Measurements from ENCODE around the gene TTLL13. TPM values are rescaled to one million over a fixed set of nuclear protein-coding genes. Genes with fewer than 3 reads are reported as not detected.
A peak's percentile ranks its signal among the peaks of the same experiment; 100 is the strongest.

TTLL13 gene
- total RNA-seq, 1 experiment from 2014 or later = not detected

DNA sequence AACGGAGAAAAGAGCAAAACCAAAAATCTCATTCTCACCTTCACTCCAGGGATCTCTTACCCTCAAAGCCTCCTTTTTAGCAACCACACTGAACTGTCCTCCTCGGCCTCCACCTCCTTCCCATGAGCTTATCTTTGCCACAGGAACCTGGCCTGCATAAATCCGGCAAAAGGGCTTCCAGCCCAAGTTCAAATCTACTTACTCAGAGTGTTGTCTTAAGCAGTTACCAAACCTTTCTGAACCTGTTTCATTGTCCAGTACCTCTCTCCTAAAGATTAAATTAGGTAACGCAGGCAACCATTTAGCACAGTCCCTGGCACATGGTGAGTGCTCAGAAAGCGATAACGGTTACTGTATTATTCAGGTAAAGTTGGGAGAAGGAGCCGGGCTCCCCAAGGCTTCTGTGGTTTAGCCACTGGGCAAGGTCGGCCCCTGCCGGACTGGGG lies 16.4 kb upstream of the TTLL13 start:
- BruUV-seq (replicated peaks) = TSS peak; percentile 34
- Histone ChIP-seq H3K4me1 (ENCODE audit: insufficient read depth, low read length) (peaks cover 27% of the 10 kb centered on the region), H4K20me1 (ENCODE audit: low read length) (no peaks in the 10 kb centered on the region), H3K4me2 (ENCODE audit: low read length) (peak overlapping the region; percentile 89), H3K9me2 (replicated peaks; ENCODE audit: low read length) (no peaks in the 10 kb centered on the region), H3K9ac (ENCODE audit: low read length) (peak overlapping the region; percentile 91), H3K9me3 (ENCODE audit: low read length) (no peaks in the 10 kb centered on the region), H2AFZ (ENCODE audit: low read length) (no peak overlapping the region), H3K4me3 (ENCODE audit: low read length) (peak overlapping the region; percentile 92), H3K79me2 (ENCODE audit: low read length) (peaks cover 46% of the 10 kb centered on the region), H3F3A (ENCODE audit: low read length, unreplicated experiment) (no peaks in the 10 kb centered on the region), H3K27ac (ENCODE audit: low read length) (peak overlapping the region; percentile 89), H3K27me3 (ENCODE audit: low read length) (no peaks in the 10 kb centered on the region), H3K36me3 (ENCODE audit: low read depth, low read length) (peaks cover 24% of the 10 kb centered on the region)
- intact Hi-C loops (cut with micrococcal nuclease) = loop anchor here (5.0 kb wide), 2 partner anchors 34 to 91 kb away; partner anchors contain the start of gene NGRN
- no peak for DNase-seq
- TF ChIP-seq, protein P1, sequence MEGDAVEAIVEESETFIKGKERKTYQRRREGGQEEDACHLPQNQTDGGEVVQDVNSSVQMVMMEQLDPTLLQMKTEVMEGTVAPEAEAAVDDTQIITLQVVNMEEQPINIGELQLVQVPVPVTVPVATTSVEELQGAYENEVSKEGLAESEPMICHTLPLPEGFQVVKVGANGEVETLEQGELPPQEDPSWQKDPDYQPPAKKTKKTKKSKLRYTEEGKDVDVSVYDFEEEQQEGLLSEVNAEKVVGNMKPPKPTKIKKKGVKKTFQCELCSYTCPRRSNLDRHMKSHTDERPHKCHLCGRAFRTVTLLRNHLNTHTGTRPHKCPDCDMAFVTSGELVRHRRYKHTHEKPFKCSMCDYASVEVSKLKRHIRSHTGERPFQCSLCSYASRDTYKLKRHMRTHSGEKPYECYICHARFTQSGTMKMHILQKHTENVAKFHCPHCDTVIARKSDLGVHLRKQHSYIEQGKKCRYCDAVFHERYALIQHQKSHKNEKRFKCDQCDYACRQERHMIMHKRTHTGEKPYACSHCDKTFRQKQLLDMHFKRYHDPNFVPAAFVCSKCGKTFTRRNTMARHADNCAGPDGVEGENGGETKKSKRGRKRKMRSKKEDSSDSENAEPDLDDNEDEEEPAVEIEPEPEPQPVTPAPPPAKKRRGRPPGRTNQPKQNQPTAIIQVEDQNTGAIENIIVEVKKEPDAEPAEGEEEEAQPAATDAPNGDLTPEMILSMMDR (conservative IDR thresholded peaks at IDR 0.05; ENCODE audit: low read depth, low read length) = no peak; the same call in 1 of the 2 replicates
- no peak for ATAC-seq
- CTCF ChIA-PET = interaction anchor here (1.2 to 2.7 kb wide), 2 partner anchors 36 to 89 kb away, joined by 9 to 12 read pairs; no protein-coding TSS in a partner anchor
- POLR2A ChIA-PET (ENCODE audit: unreplicated experiment) = interaction anchor here (0.5 to 0.7 kb wide), 4 partner anchors 32 to 1145 kb away, joined by 3 to 4 read pairs (median 3); partner anchors contain the start of genes ABHD2, SEMA4B and ZNF774

- peak within 1 kb of the TSS; percentile 93 for H3K4me2 ChIP-seq (ENCODE audit: low read length)
- peak; percentile 79 for ATAC-seq
- H3F3A ChIP-seq (ENCODE audit: low read length, unreplicated experiment) = no peaks in the 10 kb centered on the region
- H3K27me3 ChIP-seq (ENCODE audit: low read length) = no peaks in the 10 kb centered on the region
- peak within 1 kb of the TSS; percentile 92 for H3K4me3 ChIP-seq (ENCODE audit: low read length)
- peaks cover 27% of the 10 kb centered on the region for H3K4me1 ChIP-seq (ENCODE audit: insufficient read depth, low read length)
- no peaks in the 10 kb centered on the region for H3K9me2 ChIP-seq (replicated peaks; ENCODE audit: low read length)
- DNase-seq = peak; percentile 97
- H3K9ac ChIP-seq (ENCODE audit: low read length) = peak within 1 kb of the TSS; percentile 91
- H2AFZ ChIP-seq (ENCODE audit: low read length) = peak within 1 kb of the TSS; percentile 91
- peaks cover 46% of the 10 kb centered on the region for H3K79me2 ChIP-seq (ENCODE audit: low read length)
- no peaks in the 10 kb centered on the region for H3K9me3 ChIP-seq (ENCODE audit: low read length)
- BruUV-seq (replicated peaks) = no TSS peak
- TF ChIP-seq, protein P1 (conservative IDR thresholded peaks at IDR 0.05; ENCODE audit: low read depth, low read length) = peak; percentile 45; the same call in 1 of the 2 replicates
- no peak for TF ChIP-seq EZH2phosphoT487 (IDR thresholded peaks at IDR 0.05; ENCODE audit: borderline replicate concordance, low read length)
- peak within 1 kb of the TSS; percentile 89 for H3K27ac ChIP-seq (ENCODE audit: low read length)
- H3K36me3 ChIP-seq (ENCODE audit: low read depth, low read length) = peaks cover 18% of the 10 kb centered on the region
- CTCF ChIA-PET = interaction anchor here (0.6 to 2.7 kb wide), 4 partner anchors 16 to 248 kb away, joined by 4 to 12 read pairs (median 6); partner anchors contain the start of gene TTLL13
- intact Hi-C loops (cut with micrococcal nuclease) = loop anchor here (2.0 to 5.0 kb wide), 3 partner anchors 34 to 91 kb away; partner anchors contain the start of gene NGRN
- POLR2A ChIA-PET (ENCODE audit: unreplicated experiment) = interaction anchor here (0.5 to 1.0 kb wide), 11 partner anchors 22 to 335 kb away, joined by 3 to 11 read pairs (median 4); partner anchors contain the start of genes SEMA4B, ZNF710 and ZNF774
- H4K20me1 ChIP-seq (ENCODE audit: low read length) = no peaks in the 10 kb centered on the region
Observed at GRCh38 chr15:90233387-90234095, 15.8 kb upstream of the TTLL13 start, which contains the start of gene CIB1. Gene CIB1, minus strand, starts transcription at chr15:90233941. Its CDS starts 56 bp downstream, at chr15:90233885.
